GM18499 (cell line): ENCODE data around the gene VPS13A.
"Not testable (repeated sequence)": the region's sequence is repeated elsewhere in the genome, so short reads cannot be mapped to it uniquely, and the experiment has no call there.

Source experiments
- ATAC-seq: cut with Tn5 transposase; IDR thresholded peaks from one replicate; pipeline ENCODE4 v1.9.1; 2021; ENCODE audit warnings: moderate number of reproducible peaks; ENCODE audit not compliant: insufficient read depth, unreplicated experiment

The VPS13A gene

GRCh38 chr9:77291714-77292113, 114.4 kb downstream of the VPS13A start:
- ATAC-seq: no peak

GRCh38 chr9:77293949-77294348, 116.6 kb downstream of the VPS13A start:
- ATAC-seq: no peak

GRCh38 chr9:77304543-77304942, 127.2 kb downstream of the VPS13A start:
- no peak for ATAC-seq

GRCh38 chr9:77305622-77306400, 128.5 kb downstream of the VPS13A start:
- no peak for ATAC-seq

GRCh38 chr9:77307166-77307565, 129.8 kb downstream of the VPS13A start:
- no peak for ATAC-seq

- ATAC-seq: no peak
These were observed 138.7 kb downstream of the VPS13A start for GRCh38 chr9:77316058-77316457.

- ATAC-seq: no peak
These were observed 147.7 kb downstream of the VPS13A start for GRCh38 chr9:77325058-77325457.

- no peak for ATAC-seq
These were observed 150.8 kb downstream of the VPS13A start for GRCh38 chr9:77328102-77328501.

GRCh38 chr9:77370064-77370463, 192.7 kb downstream of the VPS13A start:
- ATAC-seq: no peak

- no peak for ATAC-seq
These were observed 196.9 kb downstream of the VPS13A start for GRCh38 chr9:77374266-77374665.

GRCh38 chr9:77375956-77376532, 198.7 kb downstream of the VPS13A start:
- ATAC-seq: no peak

- no peak for ATAC-seq
These were observed 207.1 kb downstream of the VPS13A start for GRCh38 chr9:77384406-77384805.

GRCh38 chr9:77386187-77386586, 208.9 kb downstream of the VPS13A start:
- ATAC-seq: no peak

GRCh38 chr9:77391834-77392233, 214.5 kb downstream of the VPS13A start:
- ATAC-seq: no peak

- no peak for ATAC-seq
These were observed 215.0 kb downstream of the VPS13A start for GRCh38 chr9:77392328-77392727.

GRCh38 chr9:77398581-77398980, 221.2 kb downstream of the VPS13A start:
- not testable (repeated sequence) for ATAC-seq

GRCh38 chr9:77399964-77400363, 222.6 kb downstream of the VPS13A start:
- no peak for ATAC-seq

GRCh38 chr9:77402286-77402685, 225.0 kb downstream of the VPS13A start:
- ATAC-seq: no peak

- no peak for ATAC-seq
These were observed 225.9 kb downstream of the VPS13A start for GRCh38 chr9:77403239-77403638.

GRCh38 chr9:77408521-77408920, 231.2 kb downstream of the VPS13A start:
- not testable (repeated sequence) for ATAC-seq

GRCh38 chr9:77417566-77417965, 240.2 kb downstream of the VPS13A start:
- ATAC-seq: no peak

- no peak for ATAC-seq
These were observed 240.9 kb downstream of the VPS13A start for GRCh38 chr9:77418226-77418625.
